ENCODE data around the gene GRAMD2B. TPM values are rescaled to one million over a fixed set of nuclear protein-coding genes. Genes with fewer than 3 reads are reported as not detected.

The GRAMD2B gene
- total RNA-seq, 4 donors from 2014 or later, result 19.1 to 44.1 (median 36.7) TPM

GRCh38 chr5:126472538-126472889 is 49.3 kb downstream of the GRAMD2B start:
- DNase-seq (ENCODE audit: low spot score), result no peak
- TF ChIP-seq CTCF (IDR thresholded peaks at IDR 0.05), result no peak
- ATAC-seq (ENCODE audit: low FRiP score), result no peak

DNA sequence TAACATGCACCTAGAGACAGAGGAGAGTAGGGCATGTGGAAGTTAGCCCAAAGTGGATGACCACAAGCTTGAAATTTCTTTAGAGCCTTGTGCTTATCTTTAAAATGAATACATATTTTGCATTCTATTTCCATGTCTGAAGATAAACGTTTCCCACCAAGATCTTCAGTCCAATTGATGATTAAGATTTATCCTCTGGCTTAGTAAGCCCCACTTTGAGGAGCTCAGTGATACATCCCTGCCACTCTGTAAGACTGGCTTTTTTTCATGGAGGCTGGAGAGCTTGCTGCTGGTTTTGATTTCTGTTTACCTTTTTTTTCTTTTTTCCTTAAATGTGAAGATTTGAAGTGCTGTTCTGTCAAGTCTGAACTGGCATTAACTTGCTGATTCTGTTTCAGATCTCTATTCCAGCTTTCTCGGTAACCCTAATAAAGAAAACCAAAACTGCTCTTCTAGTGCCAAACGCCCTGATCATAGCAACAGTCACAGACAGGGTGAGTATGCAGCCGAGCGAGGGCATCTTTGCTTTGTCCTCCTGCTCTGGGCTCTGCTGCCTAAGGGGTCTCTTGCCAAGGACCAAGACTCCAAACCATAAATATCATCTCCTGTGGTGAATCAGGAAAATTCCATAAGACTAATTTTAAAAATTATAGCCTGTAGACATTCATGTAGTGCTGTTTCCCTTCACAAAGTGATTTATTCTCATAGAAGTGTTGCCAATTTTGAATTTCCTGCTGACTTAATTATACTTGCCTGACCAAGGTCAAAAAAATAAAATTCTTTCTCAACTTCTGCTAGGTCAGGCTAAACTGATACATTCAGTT is 54.3 kb downstream of the GRAMD2B start:
- DNase-seq (ENCODE audit: low spot score), result no peak
- peak; percentile 73 for ATAC-seq (ENCODE audit: low FRiP score)
- no peak for TF ChIP-seq CTCF (IDR thresholded peaks at IDR 0.05)

GRCh38 chr5:126479810-126480209 is 56.6 kb downstream of the GRAMD2B start:
- ATAC-seq (ENCODE audit: low FRiP score) (no peak), DNase-seq (ENCODE audit: low spot score) (no peak)
- no peak for TF ChIP-seq CTCF (IDR thresholded peaks at IDR 0.05)

DNA sequence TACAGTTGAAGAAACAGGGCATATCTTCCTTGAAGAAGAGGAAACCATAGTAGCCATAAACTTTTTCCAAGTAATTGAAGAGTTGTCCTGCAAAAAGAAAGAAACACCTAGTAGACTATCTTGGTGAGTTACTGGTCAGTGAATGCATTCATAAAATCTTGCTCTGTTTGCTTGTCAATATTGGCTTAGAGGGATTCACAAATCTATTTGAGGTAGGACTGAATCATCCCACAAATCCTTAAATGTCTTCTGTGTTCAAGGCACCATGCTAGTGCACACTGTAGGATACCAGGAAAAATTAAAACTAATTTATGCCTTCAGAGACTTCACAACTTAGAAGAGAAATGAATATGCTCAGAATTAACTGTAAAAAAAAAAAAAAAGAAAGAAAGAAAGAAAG is 57.6 kb downstream of the GRAMD2B start:
- no peak for ATAC-seq (ENCODE audit: low FRiP score)
- no peak for DNase-seq (ENCODE audit: low spot score)
- no peak for TF ChIP-seq CTCF (IDR thresholded peaks at IDR 0.05)

GRCh38 chr5:126481243-126481642 is 58.0 kb downstream of the GRAMD2B start:
- ATAC-seq (ENCODE audit: low FRiP score) (no peak), DNase-seq (ENCODE audit: low spot score) (no peak)
- TF ChIP-seq CTCF (IDR thresholded peaks at IDR 0.05), result no peak

- DNase-seq (ENCODE audit: low spot score) (no peak), ATAC-seq (ENCODE audit: low FRiP score) (no peak)
- TF ChIP-seq CTCF (IDR thresholded peaks at IDR 0.05), result no peak
Observed at GRCh38 chr5:126482591-126482990, 59.4 kb downstream of the GRAMD2B start.

DNA sequence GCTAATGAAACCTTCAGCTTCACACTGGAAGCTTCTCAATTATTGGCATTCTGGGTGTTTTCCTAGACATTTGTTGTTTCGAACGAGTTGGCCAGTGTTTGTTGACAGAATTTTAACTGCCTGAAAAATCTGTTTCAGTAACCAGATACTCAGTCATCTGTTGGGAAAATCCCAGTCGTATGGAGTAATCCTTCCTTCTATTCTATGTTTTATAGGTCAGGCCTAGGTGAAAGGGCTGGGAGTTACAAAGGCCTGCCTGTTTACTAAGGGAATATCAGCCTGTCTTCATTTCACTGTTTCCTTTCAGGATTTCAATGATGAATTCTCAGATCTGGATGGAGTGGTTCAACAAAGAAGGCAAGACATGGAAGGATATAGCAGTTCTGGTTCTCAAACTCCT is 59.9 kb downstream of the GRAMD2B start:
- no peak for ATAC-seq (ENCODE audit: low FRiP score)
- no peak for TF ChIP-seq CTCF (IDR thresholded peaks at IDR 0.05)
- no peak for DNase-seq (ENCODE audit: low spot score)
